GM18873 (cell line): ENCODE data around the gene TARS3.
"Not testable (repeated sequence)": the region's sequence is repeated elsewhere in the genome, so short reads cannot be mapped to it uniquely, and the experiment has no call there.

Experiments used
- ATAC-seq: cut with Tn5 transposase; IDR thresholded peaks from one replicate; pipeline ENCODE4 v1.9.1; 2021; ENCODE audit warnings: mild to moderate bottlenecking, moderate library complexity, moderate number of reproducible peaks; ENCODE audit not compliant: unreplicated experiment, low FRiP score

The TARS3 gene

DNA sequence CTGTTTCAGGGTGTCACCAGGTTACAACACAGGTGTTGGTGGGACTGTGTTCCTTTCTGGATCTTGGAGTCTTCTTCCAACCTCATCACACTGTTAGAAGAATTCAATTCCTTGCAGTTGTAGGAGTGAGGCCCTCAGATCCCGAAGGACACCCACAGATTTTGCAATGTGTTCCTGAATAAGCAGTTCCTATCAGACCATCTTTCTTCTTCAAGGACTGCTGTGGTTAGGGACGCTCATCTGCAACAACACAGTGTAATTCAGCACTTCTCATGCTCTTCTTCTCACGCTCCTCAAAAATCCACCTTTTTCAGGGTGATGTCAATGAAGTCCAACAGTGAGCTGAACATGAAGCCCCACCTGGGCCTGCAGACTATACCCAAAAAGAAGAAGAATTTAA lies 90.9 kb downstream of the TARS3 start:
- no peak for ATAC-seq

DNA sequence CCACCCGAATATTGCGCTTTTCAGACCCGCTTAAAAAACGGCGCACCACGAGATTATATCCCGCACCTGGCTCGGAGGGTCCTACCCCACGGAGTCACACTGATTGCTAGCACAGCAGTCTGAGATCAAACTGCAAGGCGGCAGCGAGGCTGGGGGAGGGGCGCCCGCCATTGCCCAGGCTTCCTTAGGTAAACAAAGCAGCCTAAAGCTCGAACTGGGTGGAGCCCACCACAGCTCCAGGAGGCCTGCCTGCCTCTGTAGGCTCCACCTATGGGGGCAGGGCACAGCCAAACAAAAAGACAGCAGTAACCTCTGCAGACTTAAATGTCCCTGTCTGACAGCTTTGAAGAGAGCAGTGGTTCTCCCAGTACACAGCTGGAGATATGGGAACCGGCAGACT lies 97.5 kb downstream of the TARS3 start:
- not testable (repeated sequence) for ATAC-seq

DNA sequence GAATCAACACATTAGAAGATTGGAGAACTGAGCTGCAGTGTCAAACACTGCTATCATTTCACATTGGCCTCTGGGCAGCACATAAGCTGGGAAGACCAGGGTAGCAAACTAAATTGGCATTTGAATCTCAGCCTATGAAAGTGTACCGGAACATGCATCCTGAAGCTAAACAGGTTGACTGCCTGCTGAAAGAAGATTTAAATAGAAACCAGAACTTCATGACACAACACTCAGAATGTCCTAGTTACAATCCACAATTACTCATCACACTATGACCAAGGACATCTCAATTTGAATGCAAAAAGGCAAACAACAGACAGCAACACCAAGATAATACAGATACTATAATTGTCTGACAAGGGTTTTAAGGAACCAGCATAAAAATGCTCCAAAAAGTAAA lies 98.3 kb downstream of the TARS3 start:
- no peak for ATAC-seq

DNA sequence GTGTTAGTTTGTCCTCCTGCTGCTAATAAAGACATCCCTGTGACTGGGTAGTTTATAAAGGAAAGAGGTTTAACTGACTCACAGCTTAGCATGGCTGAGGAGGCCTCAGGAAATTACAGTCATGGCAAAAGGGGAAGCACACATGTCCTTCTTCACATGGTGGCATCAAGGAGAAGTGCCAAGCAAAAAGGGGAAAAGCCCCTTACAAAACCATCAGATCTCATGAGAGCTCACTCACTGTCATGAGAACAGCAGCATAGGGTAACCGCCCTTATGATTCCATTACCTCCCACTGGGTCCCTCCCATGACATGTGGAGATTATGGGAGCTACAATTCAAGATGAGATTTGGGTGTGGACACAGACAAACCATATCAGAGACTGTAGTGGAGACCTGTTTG lies 99.1 kb downstream of the TARS3 start:
- ATAC-seq, result no peak

DNA sequence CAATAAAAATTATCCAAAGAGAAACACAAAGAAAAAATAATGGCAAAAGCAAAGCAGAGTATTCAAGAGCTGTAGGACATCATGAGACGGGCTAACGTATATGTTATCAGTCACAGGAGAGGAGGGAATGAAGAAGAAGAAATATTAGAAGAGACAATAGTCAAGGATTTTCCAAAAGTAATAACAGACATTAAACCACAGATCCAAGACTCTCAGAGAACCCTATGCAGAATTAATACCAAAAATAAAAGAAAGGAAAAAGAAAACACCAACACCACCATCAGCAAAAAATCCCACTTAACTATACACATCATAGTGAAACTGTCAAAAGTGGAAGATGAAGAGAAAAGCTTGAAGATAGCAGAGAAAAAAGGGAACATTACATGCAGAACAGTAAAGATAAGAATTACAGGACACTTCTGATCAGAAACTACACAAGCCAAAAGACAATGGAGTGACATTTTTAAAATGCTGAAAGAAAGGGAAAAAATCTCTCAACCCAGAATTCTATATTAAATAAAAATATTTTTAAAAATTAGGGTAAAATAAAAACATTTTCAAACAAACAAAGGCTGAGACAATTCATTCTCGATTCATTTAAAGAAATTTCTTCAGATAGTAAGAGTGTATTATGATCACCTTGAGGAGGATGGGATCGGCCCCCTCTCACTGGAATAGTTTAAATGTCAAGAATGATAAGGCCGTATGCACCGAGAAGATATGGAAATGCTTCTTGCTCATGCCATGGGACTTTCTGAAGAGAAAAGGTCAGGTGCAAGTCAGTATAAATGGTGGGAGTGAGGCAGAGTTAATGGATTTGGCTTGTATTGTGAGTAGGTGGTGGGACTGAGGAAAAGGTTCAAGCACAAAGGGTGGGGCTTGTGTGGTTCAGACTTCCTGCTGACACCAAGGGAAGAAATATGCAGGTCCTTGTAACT lies 100.6 kb downstream of the TARS3 start:
- ATAC-seq, result no peak

DNA sequence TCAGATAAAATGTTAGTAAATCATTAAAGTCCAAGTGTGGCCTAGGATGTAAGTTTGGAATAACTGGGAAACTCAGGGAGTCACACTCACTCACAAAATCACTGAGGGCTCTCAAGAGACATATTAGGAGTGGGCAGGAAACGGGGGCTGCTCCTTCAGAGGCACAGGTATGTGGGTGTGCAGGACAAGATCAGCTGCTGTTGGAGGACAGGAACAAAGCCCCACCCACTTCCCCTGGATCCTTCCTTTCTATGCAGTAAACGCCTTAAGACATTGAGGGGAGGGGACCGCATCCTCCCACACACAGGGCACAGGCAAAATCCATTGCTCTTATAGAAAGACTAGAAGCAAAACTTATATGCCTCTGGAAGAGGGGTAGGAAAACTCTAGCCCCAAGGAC lies 102.3 kb downstream of the TARS3 start:
- ATAC-seq, result no peak

DNA sequence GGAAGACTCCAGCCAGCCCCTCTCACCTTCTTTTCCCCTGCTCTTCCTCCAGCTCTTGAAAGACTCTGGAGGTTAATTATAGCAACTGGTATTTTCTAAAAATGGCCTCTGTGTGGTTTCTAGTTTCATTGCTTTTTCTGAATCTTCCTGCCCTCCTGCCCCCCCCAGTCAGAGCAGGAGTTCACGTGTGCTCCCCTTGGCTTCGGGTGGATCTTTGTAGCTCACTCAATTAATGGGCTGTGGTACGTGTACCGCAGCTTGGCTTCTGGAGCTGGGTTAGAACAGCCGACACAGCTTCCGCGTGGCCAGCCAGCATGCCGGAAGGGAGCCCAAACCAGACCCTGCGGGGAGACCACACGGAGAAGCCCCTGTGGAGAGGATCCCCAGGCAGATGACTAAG lies 103.6 kb downstream of the TARS3 start:
- no peak for ATAC-seq

DNA sequence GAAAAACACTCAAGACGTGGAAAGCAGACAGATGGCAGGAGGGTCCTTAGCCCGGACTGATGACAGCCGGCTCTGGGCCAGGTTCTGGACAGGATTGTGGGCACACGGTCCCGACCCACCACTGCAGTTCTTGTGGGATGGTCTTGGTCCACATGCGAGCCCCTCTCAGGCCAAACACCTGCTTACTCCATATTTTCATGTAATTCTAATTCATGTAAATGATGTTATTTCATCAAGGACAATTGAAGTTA lies 104.7 kb downstream of the TARS3 start:
- no peak for ATAC-seq

DNA sequence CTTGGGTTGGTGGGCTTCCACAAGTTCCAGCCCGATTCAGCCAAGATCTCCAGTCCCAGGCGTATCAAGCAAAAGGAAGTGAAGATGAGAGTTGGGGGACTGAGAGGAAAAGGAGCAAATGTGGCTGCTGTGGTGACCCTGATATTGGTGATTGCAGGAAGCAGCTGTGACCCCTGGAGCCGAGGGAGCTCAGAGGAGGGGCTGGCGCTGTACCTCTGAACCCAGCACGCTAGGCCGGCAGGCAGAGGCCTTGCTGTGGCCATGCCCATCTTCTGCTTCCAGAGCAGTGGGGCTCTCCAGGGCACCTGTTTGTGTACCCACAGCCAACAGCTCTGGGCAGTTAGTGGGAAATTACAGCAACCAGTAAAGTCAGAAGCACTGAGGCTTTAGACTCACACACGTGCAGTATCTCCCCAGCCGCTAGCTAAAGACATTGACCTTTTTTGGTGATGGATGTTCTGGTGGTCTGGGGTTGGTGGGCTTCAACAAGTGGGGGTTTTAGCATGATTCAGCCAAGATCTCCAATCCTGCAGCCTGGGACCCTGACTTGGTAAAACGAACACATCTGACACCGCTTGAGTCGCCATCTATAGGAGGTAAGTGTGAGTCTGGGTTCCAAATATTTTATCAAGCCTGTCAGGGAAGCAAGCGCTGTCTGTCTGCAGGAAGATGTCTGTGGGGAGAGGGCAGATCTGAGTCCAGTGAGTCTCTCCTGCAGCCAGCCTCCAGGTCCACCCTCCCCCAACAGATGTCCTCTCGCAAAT lies 105.2 kb downstream of the TARS3 start:
- ATAC-seq, result no peak

DNA sequence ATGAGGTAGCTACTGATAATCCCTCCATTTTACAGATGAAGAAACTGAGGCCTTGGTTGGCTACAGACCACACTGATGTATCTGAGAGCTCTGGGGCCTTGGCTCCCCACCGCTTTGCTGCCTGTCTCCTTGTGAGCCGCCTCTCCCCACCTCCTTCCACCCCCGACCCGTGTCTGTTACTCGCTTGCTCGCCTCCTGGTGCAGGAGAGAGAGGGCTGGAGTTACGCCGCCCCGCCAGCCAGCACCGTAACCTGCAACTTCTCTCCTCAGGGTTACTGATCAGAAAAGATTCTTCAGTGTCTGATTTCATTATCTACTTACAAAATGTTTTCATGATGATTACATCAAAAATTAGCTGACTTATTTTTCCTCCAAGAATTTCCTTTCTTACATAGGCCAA lies 106.2 kb downstream of the TARS3 start:
- no peak for ATAC-seq

DNA sequence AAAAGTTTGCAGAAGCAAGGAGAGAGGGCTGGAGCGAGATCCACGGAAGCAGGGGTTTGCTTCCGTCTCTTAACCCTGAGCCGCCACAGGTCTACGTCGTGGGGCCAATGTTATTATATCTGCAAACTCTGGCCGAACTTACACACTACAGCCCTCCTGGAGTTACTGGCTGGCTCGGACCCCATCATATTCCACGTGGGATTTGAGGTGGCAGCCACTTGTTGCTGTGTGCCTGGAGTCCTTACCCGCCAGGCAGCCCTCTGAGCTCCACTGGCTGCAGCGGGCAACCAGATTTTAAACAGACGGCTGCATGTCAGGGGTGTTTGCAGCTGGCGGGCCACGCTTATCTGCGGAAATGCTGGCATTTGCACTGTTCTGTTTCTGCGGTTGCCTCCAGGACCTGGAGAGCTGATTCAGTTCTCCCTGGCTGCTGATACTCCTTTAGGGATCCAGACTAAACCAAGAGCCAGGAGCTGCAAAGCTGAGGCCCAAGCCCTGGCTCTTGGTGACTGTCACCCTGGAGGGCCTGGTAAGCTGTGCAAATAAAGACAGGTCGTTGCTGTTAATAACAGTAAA lies 106.8 kb downstream of the TARS3 start:
- no peak for ATAC-seq

DNA sequence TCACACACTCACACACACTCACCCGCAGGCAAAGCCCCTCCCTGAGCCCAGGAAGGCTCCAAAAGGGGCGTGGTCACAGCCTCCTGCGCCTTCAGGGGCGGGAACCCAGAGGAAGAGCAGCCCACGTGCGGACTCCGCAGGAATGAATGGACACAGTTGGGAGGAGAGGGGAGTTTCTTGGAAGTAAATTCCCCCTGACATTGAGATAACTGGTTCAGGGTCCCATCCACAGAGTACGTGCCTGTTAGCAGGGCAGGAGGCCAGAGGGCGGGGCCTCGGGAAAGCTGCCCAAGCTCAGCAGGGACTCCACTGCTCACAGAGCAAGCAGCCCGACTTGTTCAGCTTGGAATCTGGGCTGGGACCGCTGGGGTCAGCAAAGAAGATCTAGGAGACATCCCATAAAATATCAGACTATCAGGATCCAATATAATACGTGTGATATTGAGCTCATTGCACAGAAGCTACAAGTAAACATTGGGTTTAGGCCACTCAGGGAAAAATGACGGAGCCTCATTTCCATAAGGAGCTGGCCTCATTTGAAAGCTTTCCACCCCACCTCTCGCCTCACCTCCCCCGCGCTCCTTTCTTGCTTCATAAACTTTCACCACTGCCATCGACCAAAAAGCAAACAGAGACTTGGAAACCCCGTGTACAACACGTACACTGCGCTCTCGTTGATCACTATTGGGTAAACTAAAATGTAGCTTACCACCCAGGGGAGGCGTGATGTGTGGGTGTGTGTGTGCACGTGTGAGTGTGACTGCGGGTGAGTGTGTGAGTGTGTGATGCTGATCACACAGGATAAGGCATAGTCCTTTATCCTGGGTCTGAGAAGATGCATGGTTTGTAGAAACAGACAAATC lies 108.1 kb downstream of the TARS3 start:
- no peak for ATAC-seq

DNA sequence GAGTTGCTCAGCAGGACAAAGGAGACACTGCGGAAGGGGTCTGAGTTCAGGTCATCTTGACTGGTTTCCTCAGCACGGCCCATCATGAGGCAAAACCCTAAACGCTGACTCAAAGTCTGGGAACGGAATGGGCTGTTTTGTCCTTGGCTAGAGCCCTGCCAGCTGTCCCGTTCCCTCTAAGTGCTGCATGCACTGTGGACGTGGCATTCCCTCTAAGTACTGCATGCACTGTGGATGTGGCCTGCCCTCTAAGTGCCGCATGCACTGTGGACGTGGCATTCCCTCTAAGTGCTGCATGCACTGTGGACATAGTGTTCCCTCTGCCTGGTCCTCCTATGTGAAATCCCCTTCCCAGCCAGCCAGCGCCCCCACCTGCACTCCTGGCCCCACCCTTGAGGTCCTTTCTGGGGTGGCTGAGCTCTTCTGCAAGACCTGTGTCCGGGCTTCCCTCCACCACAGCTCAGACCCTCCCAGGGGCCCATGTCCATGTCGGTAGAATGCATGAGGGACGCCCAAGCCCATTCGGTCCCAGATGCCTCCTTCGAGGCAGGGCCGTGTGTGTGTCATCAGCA lies 108.8 kb downstream of the TARS3 start:
- ATAC-seq, result no peak

DNA sequence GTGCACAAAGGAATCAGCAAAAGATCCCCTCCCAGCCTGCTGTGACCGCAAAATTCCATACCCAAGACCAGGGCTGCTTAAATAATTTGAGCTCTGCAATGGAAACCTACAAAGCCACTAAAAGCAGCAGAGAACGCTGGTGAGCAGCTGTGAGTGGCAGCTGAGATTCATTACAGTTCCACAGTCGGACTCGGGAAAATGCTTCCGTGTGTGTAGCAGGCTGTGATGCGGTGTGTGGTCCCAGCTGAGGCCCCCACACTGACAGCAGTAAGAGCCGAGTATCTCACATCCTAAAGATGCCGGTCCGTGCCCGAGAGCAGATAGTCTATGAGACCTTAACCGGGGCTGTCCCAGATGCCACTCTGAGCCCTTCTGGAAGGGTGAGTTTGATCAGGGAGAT lies 109.5 kb downstream of the TARS3 start:
- no peak for ATAC-seq

DNA sequence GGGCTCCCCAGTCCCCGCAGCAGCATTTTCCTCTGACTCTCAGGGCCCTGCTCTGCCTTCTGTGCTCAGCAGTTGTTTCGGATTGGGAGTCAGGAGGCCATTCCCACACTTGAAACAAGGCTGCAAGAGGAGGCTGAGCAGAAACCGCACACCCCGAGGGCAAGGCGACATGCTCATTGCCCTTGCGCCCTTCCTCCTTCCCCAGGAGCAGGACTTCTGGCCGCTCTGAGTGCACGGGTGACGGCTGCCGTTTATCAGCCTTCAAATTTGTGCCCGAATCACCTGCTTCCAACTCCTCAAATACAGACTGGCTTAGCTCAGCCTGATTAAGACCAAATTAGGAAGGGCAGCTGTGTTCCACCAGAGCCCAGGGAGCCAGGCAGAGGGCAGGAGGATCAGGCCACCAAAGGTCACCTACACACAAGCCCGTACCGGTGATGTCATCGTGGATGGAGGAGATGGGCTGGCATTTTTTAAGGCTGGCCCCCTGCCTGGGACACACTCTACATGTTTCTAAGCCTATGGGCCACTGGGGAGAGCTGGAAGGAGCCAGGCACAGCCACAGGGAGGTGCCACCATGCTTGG lies 110.2 kb downstream of the TARS3 start:
- no peak for ATAC-seq

DNA sequence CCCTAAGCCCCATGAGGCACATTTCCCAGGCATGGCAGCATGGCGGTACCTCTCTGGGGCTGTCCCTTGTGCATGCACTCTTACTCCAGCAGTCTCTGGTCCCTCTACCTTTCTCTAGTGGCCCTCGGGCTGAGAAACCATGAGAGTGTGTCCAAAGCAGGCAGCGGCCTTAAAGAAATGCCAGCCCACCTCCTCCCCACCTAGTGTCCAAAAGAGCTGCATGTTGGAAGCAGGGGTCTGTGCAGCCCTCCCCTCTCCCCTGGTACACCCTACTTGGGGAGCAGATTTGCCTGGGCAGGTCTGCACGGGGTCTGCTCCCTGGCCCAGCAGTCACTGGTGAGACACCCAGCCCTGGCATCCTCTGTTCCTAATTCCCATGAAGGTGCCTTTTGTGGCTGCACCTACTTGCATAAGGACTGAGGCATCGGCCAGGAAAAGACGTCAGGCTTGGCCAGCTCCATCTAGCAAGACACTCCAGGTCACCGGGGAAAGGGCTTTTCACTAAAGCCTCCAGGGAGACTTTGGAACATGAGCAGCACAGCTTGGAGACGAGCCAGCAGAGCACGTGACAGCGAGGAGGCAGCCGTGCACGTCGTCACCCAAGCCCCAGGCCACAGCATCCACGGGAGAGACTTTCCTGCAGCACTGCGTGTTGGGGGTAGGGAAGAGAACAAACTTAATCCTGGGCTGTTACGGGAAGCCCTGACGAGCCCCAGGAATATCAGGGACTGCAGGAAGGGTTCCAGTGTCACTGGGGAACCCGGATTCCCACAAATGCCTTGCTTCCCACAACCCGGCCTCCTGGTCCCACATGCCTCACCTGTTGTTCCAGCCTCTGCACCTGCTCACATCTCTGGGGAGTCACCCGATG lies 110.9 kb downstream of the TARS3 start:
- ATAC-seq, result no peak

DNA sequence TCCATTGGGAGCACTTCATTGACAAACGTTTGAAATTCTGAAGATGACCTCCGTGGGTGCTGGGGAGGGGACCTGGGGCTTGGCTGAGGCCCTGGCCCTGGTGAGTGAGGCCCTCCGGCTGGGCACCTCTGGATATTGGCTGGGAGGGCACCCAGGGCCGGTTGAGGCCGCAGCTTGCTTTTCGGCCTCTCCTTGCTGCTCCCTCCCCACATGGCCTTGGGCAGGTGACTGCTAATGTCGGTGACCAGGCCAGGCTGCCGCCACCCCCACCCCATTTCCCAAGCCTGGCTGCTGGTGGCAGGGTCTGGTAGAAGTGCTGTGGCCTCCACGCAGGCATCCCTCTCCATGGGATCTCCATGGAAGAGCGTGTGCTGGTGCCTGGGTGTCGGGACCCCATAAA lies 111.6 kb downstream of the TARS3 start:
- no peak for ATAC-seq

DNA sequence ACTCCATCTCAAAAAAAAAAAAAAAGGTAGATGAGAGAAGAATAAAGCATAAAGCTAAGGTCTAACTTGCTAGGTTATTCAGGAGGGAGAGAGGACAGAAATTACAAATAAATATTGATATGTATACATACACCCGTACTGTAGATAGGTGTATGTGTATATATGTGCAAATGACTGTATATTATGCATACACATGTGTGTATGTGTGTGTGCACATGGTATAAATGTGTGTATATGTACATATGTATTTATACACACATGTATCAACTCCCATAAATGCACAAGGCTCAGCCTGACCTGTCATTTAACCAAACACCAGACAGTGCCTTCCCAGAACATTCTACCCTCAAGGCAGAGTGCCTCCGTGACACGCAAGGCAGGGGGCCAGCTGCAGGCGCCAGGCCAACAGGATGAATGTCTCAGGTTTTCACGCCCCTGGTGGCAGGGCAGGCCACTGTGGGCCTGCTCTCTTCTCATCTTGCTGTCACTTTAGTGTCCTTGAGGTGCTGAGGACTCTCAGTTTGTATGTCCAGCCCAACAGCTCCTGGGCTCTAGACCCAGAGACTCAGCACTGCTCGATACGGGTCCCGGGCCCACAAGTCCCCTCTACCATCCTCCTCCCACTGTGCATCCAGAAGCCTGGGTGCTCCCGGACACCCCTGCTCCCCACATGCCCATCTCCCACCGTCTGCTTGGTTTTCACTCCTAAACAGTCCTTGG lies 112.5 kb downstream of the TARS3 start:
- ATAC-seq, result no peak

DNA sequence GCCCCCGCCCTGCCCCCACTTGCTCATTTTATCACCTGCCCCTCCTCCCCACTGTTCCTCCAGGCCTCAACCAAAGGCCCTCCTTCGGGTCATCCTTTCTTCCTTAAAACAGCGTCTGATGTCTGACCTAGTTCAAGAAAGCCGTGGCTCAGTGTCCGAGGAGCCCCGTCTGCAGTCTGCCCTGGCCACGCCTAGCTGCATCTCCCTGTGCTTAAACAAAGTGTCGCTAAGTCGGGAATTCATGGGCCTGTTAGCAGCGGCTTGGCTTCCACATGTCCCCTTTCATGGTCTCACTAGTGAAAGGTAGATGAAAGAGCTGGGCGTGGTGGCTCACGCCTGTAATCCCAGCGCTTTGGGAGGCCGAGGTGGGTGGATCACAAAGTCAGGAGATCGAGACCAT lies 113.3 kb downstream of the TARS3 start:
- ATAC-seq, result no peak
